GM12878 (cell line): ENCODE results near the gene PLCG2. TPM values are rescaled to one million over a fixed set of nuclear protein-coding genes. Genes with fewer than 3 reads are reported as not detected.

Experiments
- ATF7 ChIP-seq: fragments of 450-650 bp; IDR thresholded peaks from 2 replicates; pipeline ENCODE4 v1.6.1; 2016; ENCODE audit warnings: low read depth, mild to moderate bottlenecking
- BHLHE40 ChIP-seq, 2 experiments: fragments of 450-650 bp in 1 of 2; IDR thresholded peaks; 2 replicates each; pipeline ENCODE4 v1.6.1; 2011 to 2017; ENCODE audit warnings: low read depth in 2 of 2, borderline replicate concordance in 1 of 2, improper control_type of control experiment in 1 of 2, low read length in 1 of 2, mild to moderate bottlenecking in 1 of 2
- CHD2 ChIP-seq: IDR thresholded peaks from 2 replicates; pipeline ENCODE4 v1.6.1; 2011; ENCODE audit warnings: low read depth, low read length, improper control_type of control experiment, borderline replicate concordance
- CHD4 ChIP-seq: fragments of 200-600 bp; sonication (generic); IDR thresholded peaks from 2 replicates; pipeline ENCODE4 v1.6.1; 2016; ENCODE audit warnings: mild to moderate bottlenecking
- DPF2 ChIP-seq: fragments of 450-650 bp; IDR thresholded peaks from 2 replicates; pipeline ENCODE4 v1.6.1; 2017; ENCODE audit warnings: mild to moderate bottlenecking
- HDAC2 ChIP-seq: fragments of 200-600 bp; sonication (generic); IDR thresholded peaks from 2 replicates; pipeline ENCODE4 v1.6.1; 2017
- HDGF ChIP-seq: fragments of 450-650 bp; IDR thresholded peaks from 2 replicates; pipeline ENCODE4 v1.6.1; 2016; ENCODE audit warnings: antibody characterized with exemption
- IKZF1 ChIP-seq: fragments of 450-650 bp; conservative IDR thresholded peaks from 2 replicates; pipeline ENCODE4 v1.6.1; 2017; ENCODE audit warnings: antibody characterized with exemption, mild to moderate bottlenecking
- LARP7 ChIP-seq: fragments of 450-650 bp; IDR thresholded peaks from 2 replicates; pipeline ENCODE4 v1.6.1; 2017; ENCODE audit warnings: mild to moderate bottlenecking
- MTA2 ChIP-seq: fragments of 450-650 bp; IDR thresholded peaks from 2 replicates; pipeline ENCODE4 v1.6.1; 2016; ENCODE audit warnings: low read depth, mild to moderate bottlenecking, moderate library complexity
- NFIC ChIP-seq: IDR thresholded peaks from 2 replicates; pipeline ENCODE4 v1.6.1; 2012; ENCODE audit warnings: low read depth, mild to moderate bottlenecking, inconsistent platforms, low read length, moderate library complexity
- NFXL1 ChIP-seq: fragments of 450-650 bp; IDR thresholded peaks from 2 replicates; pipeline ENCODE4 v1.6.1; 2017; ENCODE audit warnings: antibody characterized with exemption, mild to moderate bottlenecking, borderline replicate concordance
- NR2C2 ChIP-seq: IDR thresholded peaks from 2 replicates; pipeline ENCODE4 v1.6.1; 2011; ENCODE audit warnings: borderline replicate concordance, low read depth; ENCODE audit not compliant: control insufficient read depth, insufficient read length
- PKNOX1 ChIP-seq: fragments of 450-650 bp; IDR thresholded peaks from 2 replicates; pipeline ENCODE4 v1.6.1; 2016; ENCODE audit warnings: mild to moderate bottlenecking
- POLR2A ChIP-seq: IDR thresholded peaks from 2 replicates; pipeline ENCODE4 v1.6.1; 2011; ENCODE audit warnings: low read depth, mild to moderate bottlenecking, low read length
- POU2F2 ChIP-seq: IDR thresholded peaks from 3 replicates; pipeline ENCODE4 v1.6.1; 2011; ENCODE audit warnings: low read depth, mild to moderate bottlenecking, low read length, borderline replicate concordance
- SKIL ChIP-seq: fragments of 450-650 bp; IDR thresholded peaks from 2 replicates; pipeline ENCODE4 v1.6.1; 2017; ENCODE audit warnings: mild to moderate bottlenecking, low read depth, inconsistent platforms; ENCODE audit not compliant: poor library complexity, severe bottlenecking
- SRF ChIP-seq, 2 experiments: IDR thresholded peaks; 2 replicates each; pipeline ENCODE4 v1.6.1; 2011; ENCODE audit warnings: low read depth in 2 of 2, low read length in 2 of 2, mild to moderate bottlenecking in 1 of 2, moderate library complexity in 1 of 2
- USF1 ChIP-seq: IDR thresholded peaks from 2 replicates; pipeline ENCODE4 v1.6.1; 2011; ENCODE audit warnings: borderline replicate concordance, low read depth, mild to moderate bottlenecking, moderate library complexity, mixed read lengths, low read length; ENCODE audit not compliant: insufficient read depth; ENCODE audit errors: extremely low read length
- USF2 ChIP-seq: IDR thresholded peaks from 2 replicates; pipeline ENCODE4 v1.6.1; 2011; ENCODE audit warnings: low read depth, low read length, improper control_type of control experiment, borderline replicate concordance
- YY1 ChIP-seq: IDR thresholded peaks from 2 replicates; pipeline ENCODE4 v1.6.1; 2011; ENCODE audit warnings: low read depth, mild to moderate bottlenecking, low read length
- ZBED1 ChIP-seq: IDR thresholded peaks from 2 replicates; pipeline ENCODE4 v1.6.1; 2016; ENCODE audit warnings: borderline replicate concordance
- ZBTB4 ChIP-seq: fragments of 450-650 bp; formaldehyde crosslinking; IDR thresholded peaks from 2 replicates; pipeline ENCODE4 v1.4.0; 2022; ENCODE audit warnings: mild to moderate bottlenecking, moderate library complexity
- polyA plus RNA-seq, 11 experiments: library from polyadenylated mRNA; depleted of rRNA in 4 of 11; unstranded in 6 of 11; stranded (reverse) in 5 of 11; fragments of >200 nt; fragmentation: Nextera tagmentation in 4 of 11; fragmentation: Illumina TruSeq in 1 of 11; extraction: Ambion mirVana in 4 of 11; extraction: Trizol in 1 of 11; gene quantifications; 1 replicate in 1 of 11; 2 replicates in 10 of 11; pipeline versions ENCODE4 v1.2.1 to v1.2.3, GENCODE V29; 2011 to 2016; ENCODE audit warnings: inconsistent platforms in 2 of 11, missing spikeins in 2 of 11, low read depth in 1 of 11
- total RNA-seq, 4 experiments: library from RNA; depleted of rRNA in 3 of 4; stranded (reverse); fragments of >200 nt in 3 of 4; fragmentation: Illumina TruSeq in 1 of 4; extraction: Trizol in 1 of 4; gene quantifications; 2 replicates each; pipeline versions ENCODE4 v1.2.1 to v1.2.3, GENCODE V29; 2013 to 2021

The PLCG2 gene
- total and polyA plus RNA-seq, 10 of the 15 experiments (the other 5 are each of a cell fraction or from before 2014, with no cell fraction given): 47.6 to 256 (median 149) TPM

- TF ChIP-seq SKIL: no peak
- TF ChIP-seq NR2C2: no peak
- TF ChIP-seq DPF2: peak; percentile 9
- TF ChIP-seq NFXL1: no peak
- no peak for TF ChIP-seq USF1
- TF ChIP-seq HDAC2: no peak
- no peak for TF ChIP-seq BHLHE40 (IDR thresholded peaks at IDR 0.05; ENCODE audit: borderline replicate concordance in 1 of 2, low read depth in 2 of 2, low read length in 1 of 2)
- TF ChIP-seq CHD2: no peak
- peak; percentile 13; the same call in 1 of the 2 replicates for TF ChIP-seq LARP7
- no peak for TF ChIP-seq USF2
- no peak for TF ChIP-seq YY1
- TF ChIP-seq HDGF: no peak
- no peak for TF ChIP-seq SRF (IDR thresholded peaks at IDR 0.05; ENCODE audit: low read depth in 2 of 2, low read length in 2 of 2)
- TF ChIP-seq MTA2: peak; percentile 29; the same call in 1 of the 2 replicates
- TF ChIP-seq PKNOX1: no peak
- TF ChIP-seq ATF7: no peak
- TF ChIP-seq ZBTB4 (CRISPR knock-in tag): no peak
- no peak for TF ChIP-seq CHD4
- peak; percentile 44; the same call in 1 of the 2 replicates for TF ChIP-seq ZBED1
- peak; percentile 77; the same call in 1 of the 2 replicates for TF ChIP-seq IKZF1
- TF ChIP-seq POU2F2: 0 out of 3 replicates have a peak, but pooled peaks have one; percentile 9
- TF ChIP-seq NFIC: no peak
- peak; percentile 16 for TF ChIP-seq POLR2A
Observed at GRCh38 chr16:81779536-81780320, 637 bp downstream of the PLCG2 start (continued).
